ENCODE results near the gene ZFR. TPM values are rescaled to one million over a fixed set of nuclear protein-coding genes. Genes with fewer than 3 reads are reported as not detected.
"Not testable (repeated sequence)": the region's sequence is repeated elsewhere in the genome, so short reads cannot be mapped to it uniquely, and the experiment has no call there.

ZFR gene
- total and polyA plus RNA-seq, 10 donors = 25.1 to 74.5 (median 51.8) TPM

GRCh38 chr5:32458880-32459495 lies 14.4 kb upstream of the ZFR start:
- no peak for TF ChIP-seq POLR2A (IDR thresholded peaks at IDR 0.05)
- no peak for TF ChIP-seq CTCF (IDR thresholded peaks at IDR 0.05 in 8 of 11, conservative IDR thresholded peaks at IDR 0.05 in 3 of 11)
- no peak for TF ChIP-seq POLR2AphosphoS5 (IDR thresholded peaks at IDR 0.05)
- Histone ChIP-seq H3K27ac (no peak overlapping the region), H3K36me3 (no peaks in the 10 kb centered on the region), H3K4me1 (no peaks in the 10 kb centered on the region), H3K9me3 (peaks cover 0 to 11% (median 0%) of the 10 kb centered on the region in 8 donors), H3K27me3 (replicated peaks in 1 of 7) (no peaks in the 10 kb centered on the region), H3K4me3 (no peak overlapping the region)
- WGBS, 5 donors = 84 to 93% (median 88%) methylated on average over 5 of the region's 5 CpGs
- DNase-seq = no peak
- intact Hi-C loops (cut with DNase I; ENCODE audit: low total_unique reads) = no loop called here

GRCh38 chr5:32455311-32455710 lies 10.8 kb upstream of the ZFR start:
- WGBS, 5 donors = 86 to 93% (median 92%) methylated on average over 6 of the region's 6 CpGs
- intact Hi-C loops (cut with DNase I; ENCODE audit: low total_unique reads) = no loop called here
- no peaks in the 10 kb centered on the region for H3K36me3 ChIP-seq

GRCh38 chr5:32454821-32455220 lies 10.3 kb upstream of the ZFR start:
- intact Hi-C loops (cut with DNase I; ENCODE audit: low total_unique reads) = no loop called here
- Histone ChIP-seq H3K36me3 (no peaks in the 10 kb centered on the region), H3K9me3 (peaks cover 0 to 11% (median 0%) of the 10 kb centered on the region in 8 donors), H3K4me1 (no peaks in the 10 kb centered on the region), H3K27ac (no peak overlapping the region), H3K27me3 (replicated peaks in 1 of 7) (no peaks in the 10 kb centered on the region), H3K4me3 (no peak overlapping the region)
- no peak for DNase-seq
- TF ChIP-seq CTCF (IDR thresholded peaks at IDR 0.05 in 8 of 11, conservative IDR thresholded peaks at IDR 0.05 in 3 of 11) = no peak
- no peak for TF ChIP-seq POLR2AphosphoS5 (IDR thresholded peaks at IDR 0.05)
- TF ChIP-seq POLR2A (IDR thresholded peaks at IDR 0.05) = no peak
- 89 to 98% (median 94%) methylated on average over 5 of the region's 5 CpGs for WGBS, 5 donors

More at GRCh38 chr5:32455311-32455710, 10.8 kb upstream of the ZFR start:
- Histone ChIP-seq H3K27ac (no peak overlapping the region), H3K27me3 (replicated peaks in 1 of 7) (no peaks in the 10 kb centered on the region), H3K4me3 (no peak overlapping the region), H3K9me3 (peaks cover 0 to 11% (median 0%) of the 10 kb centered on the region in 8 donors), H3K4me1 (no peaks in the 10 kb centered on the region)
- DNase-seq = no peak
- no peak for TF ChIP-seq POLR2AphosphoS5 (IDR thresholded peaks at IDR 0.05)
- no peak for TF ChIP-seq POLR2A (IDR thresholded peaks at IDR 0.05)
- no peak for TF ChIP-seq CTCF (IDR thresholded peaks at IDR 0.05 in 8 of 11, conservative IDR thresholded peaks at IDR 0.05 in 3 of 11)

- 92 to 95% (median 93%) methylated on average over 5 of the region's 5 CpGs for WGBS, 5 donors
Measured at GRCh38 chr5:32453916-32454315, 9.4 kb upstream of the ZFR start.

GRCh38 chr5:32452316-32452715 lies 7.8 kb upstream of the ZFR start:
- H3K4me3 ChIP-seq; H3K36me3 ChIP-seq; H3K27ac ChIP-seq; intact Hi-C loops (cut with DNase I; ENCODE audit: low total_unique reads); H3K27me3 ChIP-seq (replicated peaks in 1 of 7); H3K4me1 ChIP-seq; H3K9me3 ChIP-seq; DNase-seq: not testable (repeated sequence)
- 78 to 90% (median 85%) methylated on average over 6 of the region's 6 CpGs for WGBS, 5 donors

More at GRCh38 chr5:32453916-32454315, 9.4 kb upstream of the ZFR start:
- Histone ChIP-seq H3K36me3 (no peaks in the 10 kb centered on the region), H3K9me3 (peaks cover 0 to 5% (median 0%) of the 10 kb centered on the region in 8 donors), H3K27me3 (replicated peaks in 1 of 7) (no peaks in the 10 kb centered on the region), H3K4me1 (no peaks in the 10 kb centered on the region), H3K27ac (no peak overlapping the region), H3K4me3 (no peak overlapping the region)
- intact Hi-C loops (cut with DNase I; ENCODE audit: low total_unique reads) = no loop called here
- TF ChIP-seq POLR2A (IDR thresholded peaks at IDR 0.05) (no peak), CTCF (IDR thresholded peaks at IDR 0.05 in 8 of 11, conservative IDR thresholded peaks at IDR 0.05 in 3 of 11) (no peak), POLR2AphosphoS5 (IDR thresholded peaks at IDR 0.05) (no peak)
- DNase-seq = no peak

Measured in spleen (tissue), 11 donors.